SK-N-SH treated with all-trans-retinoic acid at 6 μM for 48 hours (cell line): Measurements from ENCODE around the gene TRH.

Experiments used
- ARNTL ChIP-seq: fragments of 450-650 bp; formaldehyde crosslinking; IDR thresholded peaks from 2 replicates; pipeline ENCODE4 v1.5.0; 2020; ENCODE audit warnings: low read depth, mild to moderate bottlenecking, moderate library complexity, borderline replicate concordance
- RARB ChIP-seq: fragments of 250-450 bp; sonication (Bioruptor Pico); IDR thresholded peaks from 2 replicates; pipeline ENCODE4 v1.8.0; 2021; ENCODE audit warnings: mild to moderate bottlenecking, moderate library complexity
- ZFP3 ChIP-seq: fragments of 250-450 bp; sonication (Bioruptor Pico); IDR thresholded peaks from 2 replicates; pipeline ENCODE4 v1.5.0; 2020; ENCODE audit warnings: mild to moderate bottlenecking, moderate library complexity
- TF ChIP-seq, protein P1 (sequence below): fragments of 250-450 bp; sonication (Bioruptor Pico); IDR thresholded peaks from 2 replicates; pipeline ENCODE4 v1.8.0; 2020; ENCODE audit warnings: mild to moderate bottlenecking, moderate library complexity, borderline replicate concordance
- TF ChIP-seq, protein P2 (sequence below): fragments of 250-450 bp; sonication (Bioruptor Pico); IDR thresholded peaks from 2 replicates; pipeline ENCODE4 v1.5.1; 2021; ENCODE audit warnings: mild to moderate bottlenecking, moderate library complexity

DNA sequence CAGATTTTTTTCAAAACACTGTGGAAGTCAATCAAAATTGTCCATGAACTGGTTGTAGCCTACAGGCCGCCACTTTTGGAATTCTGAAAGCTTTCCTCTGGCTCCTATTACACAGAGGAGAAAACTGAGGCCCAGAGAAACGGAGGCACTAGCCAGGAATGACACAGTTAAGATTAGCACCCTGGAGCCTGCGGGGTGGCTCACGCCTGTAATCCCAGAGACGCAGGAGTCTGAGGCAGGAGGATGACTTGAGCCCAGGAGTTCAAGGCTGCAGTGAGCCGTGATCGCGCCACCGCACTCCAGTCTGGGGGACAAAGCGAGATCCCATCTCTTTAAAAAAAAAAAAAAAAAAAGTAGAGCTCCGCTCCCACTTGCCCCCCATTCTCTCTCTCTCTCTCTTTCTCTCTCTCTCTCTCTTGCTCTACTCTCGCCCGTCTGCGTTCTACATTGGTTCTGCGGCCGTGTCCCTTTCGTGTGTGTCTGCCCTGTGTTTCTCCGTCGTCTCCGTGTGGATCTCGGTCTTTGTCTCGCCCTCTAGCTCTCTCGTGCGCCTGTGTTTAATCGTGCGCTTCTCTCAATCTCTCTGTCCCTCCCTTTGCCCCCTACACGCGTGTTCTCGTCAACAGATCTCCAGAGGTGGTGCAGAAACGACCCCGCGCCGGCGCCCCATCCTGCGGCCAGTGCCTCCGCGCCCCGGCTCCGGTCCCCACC lies 512 bp upstream of the TRH start:
- TF ChIP-seq RARB (CRISPR knock-in tag) (no peak), ZFP3 (CRISPR knock-in tag) (no peak), ARNTL (no peak)
- TF ChIP-seq, protein P1, sequence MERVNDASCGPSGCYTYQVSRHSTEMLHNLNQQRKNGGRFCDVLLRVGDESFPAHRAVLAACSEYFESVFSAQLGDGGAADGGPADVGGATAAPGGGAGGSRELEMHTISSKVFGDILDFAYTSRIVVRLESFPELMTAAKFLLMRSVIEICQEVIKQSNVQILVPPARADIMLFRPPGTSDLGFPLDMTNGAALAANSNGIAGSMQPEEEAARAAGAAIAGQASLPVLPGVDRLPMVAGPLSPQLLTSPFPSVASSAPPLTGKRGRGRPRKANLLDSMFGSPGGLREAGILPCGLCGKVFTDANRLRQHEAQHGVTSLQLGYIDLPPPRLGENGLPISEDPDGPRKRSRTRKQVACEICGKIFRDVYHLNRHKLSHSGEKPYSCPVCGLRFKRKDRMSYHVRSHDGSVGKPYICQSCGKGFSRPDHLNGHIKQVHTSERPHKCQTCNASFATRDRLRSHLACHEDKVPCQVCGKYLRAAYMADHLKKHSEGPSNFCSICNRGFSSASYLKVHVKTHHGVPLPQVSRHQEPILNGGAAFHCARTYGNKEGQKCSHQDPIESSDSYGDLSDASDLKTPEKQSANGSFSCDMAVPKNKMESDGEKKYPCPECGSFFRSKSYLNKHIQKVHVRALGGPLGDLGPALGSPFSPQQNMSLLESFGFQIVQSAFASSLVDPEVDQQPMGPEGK (CRISPR knock-in tag) = no peak
- TF ChIP-seq, protein P2, sequence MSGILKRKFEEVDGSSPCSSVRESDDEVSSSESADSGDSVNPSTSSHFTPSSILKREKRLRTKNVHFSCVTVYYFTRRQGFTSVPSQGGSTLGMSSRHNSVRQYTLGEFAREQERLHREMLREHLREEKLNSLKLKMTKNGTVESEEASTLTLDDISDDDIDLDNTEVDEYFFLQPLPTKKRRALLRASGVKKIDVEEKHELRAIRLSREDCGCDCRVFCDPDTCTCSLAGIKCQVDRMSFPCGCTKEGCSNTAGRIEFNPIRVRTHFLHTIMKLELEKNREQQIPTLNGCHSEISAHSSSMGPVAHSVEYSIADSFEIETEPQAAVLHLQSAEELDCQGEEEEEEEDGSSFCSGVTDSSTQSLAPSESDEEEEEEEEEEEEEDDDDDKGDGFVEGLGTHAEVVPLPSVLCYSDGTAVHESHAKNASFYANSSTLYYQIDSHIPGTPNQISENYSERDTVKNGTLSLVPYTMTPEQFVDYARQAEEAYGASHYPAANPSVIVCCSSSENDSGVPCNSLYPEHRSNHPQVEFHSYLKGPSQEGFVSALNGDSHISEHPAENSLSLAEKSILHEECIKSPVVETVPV (CRISPR knock-in tag) = no peak
